ENCODE data around the gene SERPING1.

Gene SERPING1

DNA sequence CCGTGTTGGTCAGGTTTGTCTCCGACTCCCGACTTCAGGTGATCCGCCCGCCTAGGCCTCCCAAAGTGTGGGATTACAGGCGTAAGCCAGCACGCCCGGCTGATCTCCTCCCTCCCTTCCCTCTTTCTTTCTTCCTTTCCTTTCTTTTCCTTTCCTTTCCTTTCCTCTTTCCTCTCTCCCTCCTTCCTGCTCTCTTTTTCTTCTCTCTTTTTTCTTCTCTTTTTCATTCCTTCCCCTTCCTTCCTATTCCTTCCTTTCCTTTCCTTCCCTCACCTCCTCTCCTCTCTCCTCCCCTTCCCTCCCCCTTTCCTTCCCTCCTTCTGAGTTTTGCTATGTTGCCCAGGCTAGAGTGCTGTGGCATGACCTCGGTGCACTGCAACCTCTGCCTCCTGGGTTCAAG, 66.5 kb downstream of the SERPING1 start:
- Histone ChIP-seq H3K4me3 (no peak overlapping the region), H3K36me3 (peaks cover 30 to 40% (median 36%) of the 10 kb centered on the region in 3 donors), H3K4me1 (peaks cover 0 to 19% (median 8%) of the 10 kb centered on the region in 4 donors), H3K27ac (no peak overlapping the region), H3K9me3 (no peaks in the 10 kb centered on the region), H3K27me3 (no peaks in the 10 kb centered on the region)
- no peak for DNase-seq
- TF ChIP-seq, protein P1, sequence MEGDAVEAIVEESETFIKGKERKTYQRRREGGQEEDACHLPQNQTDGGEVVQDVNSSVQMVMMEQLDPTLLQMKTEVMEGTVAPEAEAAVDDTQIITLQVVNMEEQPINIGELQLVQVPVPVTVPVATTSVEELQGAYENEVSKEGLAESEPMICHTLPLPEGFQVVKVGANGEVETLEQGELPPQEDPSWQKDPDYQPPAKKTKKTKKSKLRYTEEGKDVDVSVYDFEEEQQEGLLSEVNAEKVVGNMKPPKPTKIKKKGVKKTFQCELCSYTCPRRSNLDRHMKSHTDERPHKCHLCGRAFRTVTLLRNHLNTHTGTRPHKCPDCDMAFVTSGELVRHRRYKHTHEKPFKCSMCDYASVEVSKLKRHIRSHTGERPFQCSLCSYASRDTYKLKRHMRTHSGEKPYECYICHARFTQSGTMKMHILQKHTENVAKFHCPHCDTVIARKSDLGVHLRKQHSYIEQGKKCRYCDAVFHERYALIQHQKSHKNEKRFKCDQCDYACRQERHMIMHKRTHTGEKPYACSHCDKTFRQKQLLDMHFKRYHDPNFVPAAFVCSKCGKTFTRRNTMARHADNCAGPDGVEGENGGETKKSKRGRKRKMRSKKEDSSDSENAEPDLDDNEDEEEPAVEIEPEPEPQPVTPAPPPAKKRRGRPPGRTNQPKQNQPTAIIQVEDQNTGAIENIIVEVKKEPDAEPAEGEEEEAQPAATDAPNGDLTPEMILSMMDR (IDR thresholded peaks at IDR 0.05) = no peak
- intact Hi-C loops (cut with DNase I; ENCODE audit: low total_unique reads) = loop anchor here (5.0 to 10.0 kb wide), 3 partner anchors 51 to 327 kb away; partner anchors contain the start of genes MED19, P2RX3, SSRP1 and TMX2

Data from tibial artery (tissue), 4 donors.